Measurements from ENCODE around the gene PRKAB1.

DNA sequence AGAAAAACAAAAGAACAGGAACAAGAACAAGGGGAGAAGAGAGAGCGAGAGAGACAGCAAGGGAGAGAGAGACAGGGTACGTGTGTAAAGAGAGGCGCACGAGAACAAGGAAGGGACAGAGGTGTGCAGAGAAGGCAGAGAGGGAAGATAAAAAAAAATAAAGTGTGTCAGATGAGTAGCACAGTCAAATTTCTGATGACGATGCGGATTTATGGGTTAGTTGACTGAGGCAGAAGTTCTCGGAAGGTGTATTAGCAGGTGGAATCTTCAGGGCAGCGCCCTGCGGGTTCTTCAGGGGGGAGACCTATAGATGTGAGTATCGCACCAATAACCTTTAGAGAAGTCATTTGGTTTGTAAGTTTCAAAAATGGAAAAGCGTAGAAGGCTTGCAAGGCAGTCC is 44.8 kb downstream of the PRKAB1 start:
- no peak for TF ChIP-seq POLR2A (IDR thresholded peaks at IDR 0.05)
- TF ChIP-seq, protein P1, sequence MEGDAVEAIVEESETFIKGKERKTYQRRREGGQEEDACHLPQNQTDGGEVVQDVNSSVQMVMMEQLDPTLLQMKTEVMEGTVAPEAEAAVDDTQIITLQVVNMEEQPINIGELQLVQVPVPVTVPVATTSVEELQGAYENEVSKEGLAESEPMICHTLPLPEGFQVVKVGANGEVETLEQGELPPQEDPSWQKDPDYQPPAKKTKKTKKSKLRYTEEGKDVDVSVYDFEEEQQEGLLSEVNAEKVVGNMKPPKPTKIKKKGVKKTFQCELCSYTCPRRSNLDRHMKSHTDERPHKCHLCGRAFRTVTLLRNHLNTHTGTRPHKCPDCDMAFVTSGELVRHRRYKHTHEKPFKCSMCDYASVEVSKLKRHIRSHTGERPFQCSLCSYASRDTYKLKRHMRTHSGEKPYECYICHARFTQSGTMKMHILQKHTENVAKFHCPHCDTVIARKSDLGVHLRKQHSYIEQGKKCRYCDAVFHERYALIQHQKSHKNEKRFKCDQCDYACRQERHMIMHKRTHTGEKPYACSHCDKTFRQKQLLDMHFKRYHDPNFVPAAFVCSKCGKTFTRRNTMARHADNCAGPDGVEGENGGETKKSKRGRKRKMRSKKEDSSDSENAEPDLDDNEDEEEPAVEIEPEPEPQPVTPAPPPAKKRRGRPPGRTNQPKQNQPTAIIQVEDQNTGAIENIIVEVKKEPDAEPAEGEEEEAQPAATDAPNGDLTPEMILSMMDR (IDR thresholded peaks at IDR 0.05) = no peak

Data from gastroesophageal sphincter (tissue), 3 donors.